ENCODE measurements around the gene GPC3.
"Not testable (repeated sequence)": the region's sequence is repeated elsewhere in the genome, so short reads cannot be mapped to it uniquely, and the experiment has no call there.

The GPC3 gene

GRCh38 chrX:133726211-133726630, 259.2 kb downstream of the GPC3 start:
- Histone ChIP-seq H3K36me3 (ENCODE audit: insufficient read depth, low read length) (no peaks in the 10 kb centered on the region), H2AFZ (ENCODE audit: low read length, unreplicated experiment) (no peak overlapping the region), H3K4me1 (ENCODE audit: control insufficient read depth, insufficient read depth, low read length, unreplicated experiment) (peaks cover 14% of the 10 kb centered on the region), H3K4me3 (ENCODE audit: low read depth, low read length) (peak overlapping the region; percentile 37; the same call in 1 of the 2 replicates), H3K79me2 (ENCODE audit: control insufficient read depth, insufficient read depth, low read length, unreplicated experiment) (no peaks in the 10 kb centered on the region), H3K27me3 (ENCODE audit: insufficient read depth, low read length) (no peaks in the 10 kb centered on the region), H3K27ac (ENCODE audit: low read depth, low read length) (peak overlapping the region; percentile 87)

GRCh38 chrX:133723930-133724329, 261.5 kb downstream of the GPC3 start:
- Histone ChIP-seq H3K79me2 (ENCODE audit: control insufficient read depth, insufficient read depth, low read length, unreplicated experiment) (no peaks in the 10 kb centered on the region), H3K27ac (ENCODE audit: low read depth, low read length) (no peak overlapping the region)

GRCh38 chrX:133722756-133723155, 262.6 kb downstream of the GPC3 start:
- Histone ChIP-seq H2AFZ (ENCODE audit: low read length, unreplicated experiment) (no peak overlapping the region), H3K27me3 (ENCODE audit: insufficient read depth, low read length) (no peaks in the 10 kb centered on the region), H3K4me3 (ENCODE audit: low read depth, low read length) (no peak overlapping the region), H3K36me3 (ENCODE audit: insufficient read depth, low read length) (no peaks in the 10 kb centered on the region), H3K4me1 (ENCODE audit: control insufficient read depth, insufficient read depth, low read length, unreplicated experiment) (peaks cover 14% of the 10 kb centered on the region), H3K79me2 (ENCODE audit: control insufficient read depth, insufficient read depth, low read length, unreplicated experiment) (no peaks in the 10 kb centered on the region), H3K27ac (ENCODE audit: low read depth, low read length) (no peak overlapping the region)

More at GRCh38 chrX:133723930-133724329, 261.5 kb downstream of the GPC3 start:
- Histone ChIP-seq H3K4me3 (ENCODE audit: low read depth, low read length) (no peak overlapping the region), H2AFZ (ENCODE audit: low read length, unreplicated experiment) (no peak overlapping the region), H3K36me3 (ENCODE audit: insufficient read depth, low read length) (no peaks in the 10 kb centered on the region), H3K27me3 (ENCODE audit: insufficient read depth, low read length) (no peaks in the 10 kb centered on the region), H3K4me1 (ENCODE audit: control insufficient read depth, insufficient read depth, low read length, unreplicated experiment) (peaks cover 14% of the 10 kb centered on the region)

GRCh38 chrX:133720269-133720668, 265.1 kb downstream of the GPC3 start:
- H3K4me3 ChIP-seq (ENCODE audit: low read depth, low read length); H3K4me1 ChIP-seq (ENCODE audit: control insufficient read depth, insufficient read depth, low read length, unreplicated experiment); H3K36me3 ChIP-seq (ENCODE audit: insufficient read depth, low read length); H3K27ac ChIP-seq (ENCODE audit: low read depth, low read length); H3K79me2 ChIP-seq (ENCODE audit: control insufficient read depth, insufficient read depth, low read length, unreplicated experiment); H2AFZ ChIP-seq (ENCODE audit: low read length, unreplicated experiment); H3K27me3 ChIP-seq (ENCODE audit: insufficient read depth, low read length): not testable (repeated sequence)

- H3K4me3 ChIP-seq (ENCODE audit: low read depth, low read length): no peak overlapping the region
- H3K4me1 ChIP-seq (ENCODE audit: control insufficient read depth, insufficient read depth, low read length, unreplicated experiment): no peaks in the 10 kb centered on the region
- H3K27me3 ChIP-seq (ENCODE audit: insufficient read depth, low read length): no peaks in the 10 kb centered on the region
- no peak overlapping the region for H2AFZ ChIP-seq (ENCODE audit: low read length, unreplicated experiment)
- no peak overlapping the region for H3K27ac ChIP-seq (ENCODE audit: low read depth, low read length)
- H3K36me3 ChIP-seq (ENCODE audit: insufficient read depth, low read length): no peaks in the 10 kb centered on the region
- no peaks in the 10 kb centered on the region for H3K79me2 ChIP-seq (ENCODE audit: control insufficient read depth, insufficient read depth, low read length, unreplicated experiment)
Measured at GRCh38 chrX:133715715-133716114, 269.7 kb downstream of the GPC3 start.

- Histone ChIP-seq H3K4me1 (ENCODE audit: control insufficient read depth, insufficient read depth, low read length, unreplicated experiment) (no peaks in the 10 kb centered on the region), H3K27ac (ENCODE audit: low read depth, low read length) (no peak overlapping the region), H3K36me3 (ENCODE audit: insufficient read depth, low read length) (no peaks in the 10 kb centered on the region), H3K79me2 (ENCODE audit: control insufficient read depth, insufficient read depth, low read length, unreplicated experiment) (no peaks in the 10 kb centered on the region), H3K4me3 (ENCODE audit: low read depth, low read length) (no peak overlapping the region), H3K27me3 (ENCODE audit: insufficient read depth, low read length) (no peaks in the 10 kb centered on the region), H2AFZ (ENCODE audit: low read length, unreplicated experiment) (no peak overlapping the region)
Measured at GRCh38 chrX:133709501-133709900, 275.9 kb downstream of the GPC3 start.

GRCh38 chrX:133706890-133707289, 278.5 kb downstream of the GPC3 start:
- H3K27me3 ChIP-seq (ENCODE audit: insufficient read depth, low read length): no peaks in the 10 kb centered on the region
- H3K79me2 ChIP-seq (ENCODE audit: control insufficient read depth, insufficient read depth, low read length, unreplicated experiment): no peaks in the 10 kb centered on the region
- no peaks in the 10 kb centered on the region for H3K36me3 ChIP-seq (ENCODE audit: insufficient read depth, low read length)
- no peak overlapping the region for H2AFZ ChIP-seq (ENCODE audit: low read length, unreplicated experiment)
- H3K4me1 ChIP-seq (ENCODE audit: control insufficient read depth, insufficient read depth, low read length, unreplicated experiment): no peaks in the 10 kb centered on the region
- no peak overlapping the region for H3K4me3 ChIP-seq (ENCODE audit: low read depth, low read length)
- H3K27ac ChIP-seq (ENCODE audit: low read depth, low read length): no peak overlapping the region

- no peak overlapping the region for H3K4me3 ChIP-seq (ENCODE audit: low read depth, low read length)
- no peak overlapping the region for H2AFZ ChIP-seq (ENCODE audit: low read length, unreplicated experiment)
- H3K79me2 ChIP-seq (ENCODE audit: control insufficient read depth, insufficient read depth, low read length, unreplicated experiment): no peaks in the 10 kb centered on the region
- no peaks in the 10 kb centered on the region for H3K36me3 ChIP-seq (ENCODE audit: insufficient read depth, low read length)
- H3K27ac ChIP-seq (ENCODE audit: low read depth, low read length): no peak overlapping the region
- H3K4me1 ChIP-seq (ENCODE audit: control insufficient read depth, insufficient read depth, low read length, unreplicated experiment): no peaks in the 10 kb centered on the region
- H3K27me3 ChIP-seq (ENCODE audit: insufficient read depth, low read length): no peaks in the 10 kb centered on the region
Measured at GRCh38 chrX:133702230-133702629, 283.2 kb downstream of the GPC3 start.

GRCh38 chrX:133699023-133699728, 286.2 kb downstream of the GPC3 start:
- no peaks in the 10 kb centered on the region for H3K4me1 ChIP-seq (ENCODE audit: control insufficient read depth, insufficient read depth, low read length, unreplicated experiment)
- H3K27me3 ChIP-seq (ENCODE audit: insufficient read depth, low read length): no peaks in the 10 kb centered on the region
- H3K27ac ChIP-seq (ENCODE audit: low read depth, low read length): no peak overlapping the region
- no peak overlapping the region for H2AFZ ChIP-seq (ENCODE audit: low read length, unreplicated experiment)
- H3K4me3 ChIP-seq (ENCODE audit: low read depth, low read length): no peak overlapping the region
- H3K36me3 ChIP-seq (ENCODE audit: insufficient read depth, low read length): no peaks in the 10 kb centered on the region
- H3K79me2 ChIP-seq (ENCODE audit: control insufficient read depth, insufficient read depth, low read length, unreplicated experiment): no peaks in the 10 kb centered on the region

- no peak overlapping the region for H2AFZ ChIP-seq (ENCODE audit: low read length, unreplicated experiment)
- H3K36me3 ChIP-seq (ENCODE audit: insufficient read depth, low read length): no peaks in the 10 kb centered on the region
- no peak overlapping the region for H3K4me3 ChIP-seq (ENCODE audit: low read depth, low read length)
- H3K27ac ChIP-seq (ENCODE audit: low read depth, low read length): no peak overlapping the region
- no peaks in the 10 kb centered on the region for H3K4me1 ChIP-seq (ENCODE audit: control insufficient read depth, insufficient read depth, low read length, unreplicated experiment)
- no peaks in the 10 kb centered on the region for H3K27me3 ChIP-seq (ENCODE audit: insufficient read depth, low read length)
- no peaks in the 10 kb centered on the region for H3K79me2 ChIP-seq (ENCODE audit: control insufficient read depth, insufficient read depth, low read length, unreplicated experiment)
Measured at GRCh38 chrX:133698298-133698697, 287.1 kb downstream of the GPC3 start.

- Histone ChIP-seq H3K36me3 (ENCODE audit: insufficient read depth, low read length) (no peaks in the 10 kb centered on the region), H3K4me3 (ENCODE audit: low read depth, low read length) (no peak overlapping the region), H3K79me2 (ENCODE audit: control insufficient read depth, insufficient read depth, low read length, unreplicated experiment) (no peaks in the 10 kb centered on the region), H3K27ac (ENCODE audit: low read depth, low read length) (no peak overlapping the region), H3K27me3 (ENCODE audit: insufficient read depth, low read length) (no peaks in the 10 kb centered on the region), H2AFZ (ENCODE audit: low read length, unreplicated experiment) (no peak overlapping the region), H3K4me1 (ENCODE audit: control insufficient read depth, insufficient read depth, low read length, unreplicated experiment) (no peaks in the 10 kb centered on the region)
Measured at GRCh38 chrX:133697656-133698055, 287.7 kb downstream of the GPC3 start.

All from ACC112 (cell line).